ENCODE data around the gene SLC45A1.

DNA sequence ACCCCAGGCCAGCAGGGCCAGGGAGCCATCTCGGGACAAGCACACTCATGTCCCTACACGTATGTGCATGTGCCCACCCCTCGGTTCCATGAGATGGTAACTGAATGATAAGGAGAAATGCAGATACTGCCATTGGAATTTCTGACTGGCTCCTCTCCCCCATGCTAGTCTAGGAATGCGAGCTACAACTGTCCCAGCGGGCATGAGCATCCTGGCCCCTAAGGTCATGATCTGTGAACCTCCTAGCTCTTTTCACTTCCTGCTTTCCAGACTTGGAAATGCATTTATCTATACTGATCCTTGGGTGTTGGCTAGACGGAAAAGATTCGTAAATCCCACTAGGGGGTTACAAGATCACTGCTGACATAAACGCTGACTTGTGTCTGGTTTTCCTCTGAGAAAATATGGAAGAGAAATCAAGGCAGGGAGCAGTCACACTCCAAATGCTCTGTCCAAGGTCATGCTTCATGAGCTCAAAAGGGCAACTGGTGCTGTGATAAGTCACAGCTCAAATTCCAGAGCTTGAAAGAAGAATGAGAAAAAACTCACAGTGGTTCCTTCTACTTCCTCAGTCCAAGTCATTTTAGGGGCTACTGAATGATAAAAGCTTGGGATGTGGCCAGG lies 49.8 kb downstream of the SLC45A1 start:
- TF ChIP-seq CTCF (IDR thresholded peaks at IDR 0.05 in 2 of 3, conservative IDR thresholded peaks at IDR 0.05 in 1 of 3; ENCODE audit: borderline replicate concordance in 1 of 3, insufficient read depth in 1 of 3, low read depth in 2 of 3, low read length in 2 of 3) (no peak), POLR2A (IDR thresholded peaks at IDR 0.05; ENCODE audit: borderline replicate concordance, extremely low read depth, insufficient read depth, insufficient read length) (no peak), POLR2AphosphoS5 (IDR thresholded peaks at IDR 0.05; ENCODE audit: low read depth, low read length) (no peak), SP1 (IDR thresholded peaks at IDR 0.05; ENCODE audit: low read depth) (no peak), EZH2 (IDR thresholded peaks at IDR 0.05) (no peak), CEBPB (IDR thresholded peaks at IDR 0.05; ENCODE audit: low read depth) (no peak)
- TF ChIP-seq, protein P1, sequence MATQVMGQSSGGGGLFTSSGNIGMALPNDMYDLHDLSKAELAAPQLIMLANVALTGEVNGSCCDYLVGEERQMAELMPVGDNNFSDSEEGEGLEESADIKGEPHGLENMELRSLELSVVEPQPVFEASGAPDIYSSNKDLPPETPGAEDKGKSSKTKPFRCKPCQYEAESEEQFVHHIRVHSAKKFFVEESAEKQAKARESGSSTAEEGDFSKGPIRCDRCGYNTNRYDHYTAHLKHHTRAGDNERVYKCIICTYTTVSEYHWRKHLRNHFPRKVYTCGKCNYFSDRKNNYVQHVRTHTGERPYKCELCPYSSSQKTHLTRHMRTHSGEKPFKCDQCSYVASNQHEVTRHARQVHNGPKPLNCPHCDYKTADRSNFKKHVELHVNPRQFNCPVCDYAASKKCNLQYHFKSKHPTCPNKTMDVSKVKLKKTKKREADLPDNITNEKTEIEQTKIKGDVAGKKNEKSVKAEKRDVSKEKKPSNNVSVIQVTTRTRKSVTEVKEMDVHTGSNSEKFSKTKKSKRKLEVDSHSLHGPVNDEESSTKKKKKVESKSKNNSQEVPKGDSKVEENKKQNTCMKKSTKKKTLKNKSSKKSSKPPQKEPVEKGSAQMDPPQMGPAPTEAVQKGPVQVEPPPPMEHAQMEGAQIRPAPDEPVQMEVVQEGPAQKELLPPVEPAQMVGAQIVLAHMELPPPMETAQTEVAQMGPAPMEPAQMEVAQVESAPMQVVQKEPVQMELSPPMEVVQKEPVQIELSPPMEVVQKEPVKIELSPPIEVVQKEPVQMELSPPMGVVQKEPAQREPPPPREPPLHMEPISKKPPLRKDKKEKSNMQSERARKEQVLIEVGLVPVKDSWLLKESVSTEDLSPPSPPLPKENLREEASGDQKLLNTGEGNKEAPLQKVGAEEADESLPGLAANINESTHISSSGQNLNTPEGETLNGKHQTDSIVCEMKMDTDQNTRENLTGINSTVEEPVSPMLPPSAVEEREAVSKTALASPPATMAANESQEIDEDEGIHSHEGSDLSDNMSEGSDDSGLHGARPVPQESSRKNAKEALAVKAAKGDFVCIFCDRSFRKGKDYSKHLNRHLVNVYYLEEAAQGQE (IDR thresholded peaks at IDR 0.05; ENCODE audit: low read depth), result no peak
- TF ChIP-seq, protein P2, sequence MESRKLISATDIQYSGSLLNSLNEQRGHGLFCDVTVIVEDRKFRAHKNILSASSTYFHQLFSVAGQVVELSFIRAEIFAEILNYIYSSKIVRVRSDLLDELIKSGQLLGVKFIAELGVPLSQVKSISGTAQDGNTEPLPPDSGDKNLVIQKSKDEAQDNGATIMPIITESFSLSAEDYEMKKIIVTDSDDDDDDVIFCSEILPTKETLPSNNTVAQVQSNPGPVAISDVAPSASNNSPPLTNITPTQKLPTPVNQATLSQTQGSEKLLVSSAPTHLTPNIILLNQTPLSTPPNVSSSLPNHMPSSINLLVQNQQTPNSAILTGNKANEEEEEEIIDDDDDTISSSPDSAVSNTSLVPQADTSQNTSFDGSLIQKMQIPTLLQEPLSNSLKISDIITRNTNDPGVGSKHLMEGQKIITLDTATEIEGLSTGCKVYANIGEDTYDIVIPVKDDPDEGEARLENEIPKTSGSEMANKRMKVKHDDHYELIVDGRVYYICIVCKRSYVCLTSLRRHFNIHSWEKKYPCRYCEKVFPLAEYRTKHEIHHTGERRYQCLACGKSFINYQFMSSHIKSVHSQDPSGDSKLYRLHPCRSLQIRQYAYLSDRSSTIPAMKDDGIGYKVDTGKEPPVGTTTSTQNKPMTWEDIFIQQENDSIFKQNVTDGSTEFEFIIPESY (IDR thresholded peaks at IDR 0.05; ENCODE audit: extremely low read depth, insufficient replicate concordance, low read length), result no peak

Measured in HCT116 (cell line).